GM12874 (cell line): Measurements from ENCODE around the gene C16orf87.

Experiments
- TF ChIP-seq, protein P1 (sequence below): IDR thresholded peaks from 2 replicates; pipeline ENCODE4 v1.5.1; 2011; ENCODE audit warnings: low read depth, mild to moderate bottlenecking, control low read depth, low read length, moderate library complexity; ENCODE audit not compliant: insufficient read depth

Gene C16orf87

DNA sequence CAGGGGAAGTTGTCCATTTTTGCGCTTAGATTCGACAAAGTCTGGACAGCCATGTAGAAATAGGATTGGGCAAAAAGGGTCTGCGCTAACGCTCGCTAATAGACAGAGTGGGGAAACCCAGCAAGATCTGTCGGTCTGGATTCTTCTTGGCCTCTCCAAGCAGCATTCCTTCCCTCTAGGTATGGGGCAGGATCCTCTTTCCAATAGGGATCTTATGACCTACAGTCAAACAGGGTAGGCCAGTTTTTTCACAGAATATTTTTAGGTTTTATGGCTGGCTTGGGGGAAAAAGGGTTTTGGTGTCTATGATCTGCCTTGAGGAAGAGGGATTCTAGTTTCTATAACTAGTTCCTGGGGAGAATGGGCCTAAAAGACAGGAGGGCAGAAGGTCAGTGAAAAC lies 27.2 kb upstream of the C16orf87 start:
- TF ChIP-seq, protein P1, sequence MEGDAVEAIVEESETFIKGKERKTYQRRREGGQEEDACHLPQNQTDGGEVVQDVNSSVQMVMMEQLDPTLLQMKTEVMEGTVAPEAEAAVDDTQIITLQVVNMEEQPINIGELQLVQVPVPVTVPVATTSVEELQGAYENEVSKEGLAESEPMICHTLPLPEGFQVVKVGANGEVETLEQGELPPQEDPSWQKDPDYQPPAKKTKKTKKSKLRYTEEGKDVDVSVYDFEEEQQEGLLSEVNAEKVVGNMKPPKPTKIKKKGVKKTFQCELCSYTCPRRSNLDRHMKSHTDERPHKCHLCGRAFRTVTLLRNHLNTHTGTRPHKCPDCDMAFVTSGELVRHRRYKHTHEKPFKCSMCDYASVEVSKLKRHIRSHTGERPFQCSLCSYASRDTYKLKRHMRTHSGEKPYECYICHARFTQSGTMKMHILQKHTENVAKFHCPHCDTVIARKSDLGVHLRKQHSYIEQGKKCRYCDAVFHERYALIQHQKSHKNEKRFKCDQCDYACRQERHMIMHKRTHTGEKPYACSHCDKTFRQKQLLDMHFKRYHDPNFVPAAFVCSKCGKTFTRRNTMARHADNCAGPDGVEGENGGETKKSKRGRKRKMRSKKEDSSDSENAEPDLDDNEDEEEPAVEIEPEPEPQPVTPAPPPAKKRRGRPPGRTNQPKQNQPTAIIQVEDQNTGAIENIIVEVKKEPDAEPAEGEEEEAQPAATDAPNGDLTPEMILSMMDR = no peak

DNA sequence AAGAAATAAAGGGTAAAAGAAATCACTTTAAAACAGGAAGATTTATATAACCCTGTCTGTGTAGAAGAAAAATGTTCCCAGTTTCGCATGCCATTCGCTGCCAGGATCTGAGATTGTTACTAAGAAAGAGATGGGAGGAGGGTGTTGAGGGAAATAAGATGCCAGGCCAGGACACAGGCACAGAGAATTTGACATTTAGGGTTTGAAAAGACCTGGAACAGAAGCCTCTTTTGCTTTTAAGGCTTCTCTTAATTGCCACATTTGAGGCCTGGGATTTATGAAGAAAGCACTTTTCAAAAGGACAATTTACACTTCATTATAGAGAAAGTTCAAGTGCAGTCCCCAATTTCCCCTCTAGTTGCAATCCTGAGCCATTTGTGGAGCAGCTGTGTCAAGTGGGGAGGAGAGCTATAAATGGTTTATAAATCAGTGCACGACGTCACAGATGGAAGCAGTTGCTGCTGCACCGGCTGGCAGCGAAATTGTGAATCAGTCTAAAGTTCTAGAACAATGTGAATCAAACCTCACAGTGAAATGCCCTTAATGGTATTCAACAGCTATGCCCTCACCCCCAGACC lies 26.5 kb upstream of the C16orf87 start:
- TF ChIP-seq, protein P1 = peak; percentile 39; the same call in 1 of the 2 replicates

DNA sequence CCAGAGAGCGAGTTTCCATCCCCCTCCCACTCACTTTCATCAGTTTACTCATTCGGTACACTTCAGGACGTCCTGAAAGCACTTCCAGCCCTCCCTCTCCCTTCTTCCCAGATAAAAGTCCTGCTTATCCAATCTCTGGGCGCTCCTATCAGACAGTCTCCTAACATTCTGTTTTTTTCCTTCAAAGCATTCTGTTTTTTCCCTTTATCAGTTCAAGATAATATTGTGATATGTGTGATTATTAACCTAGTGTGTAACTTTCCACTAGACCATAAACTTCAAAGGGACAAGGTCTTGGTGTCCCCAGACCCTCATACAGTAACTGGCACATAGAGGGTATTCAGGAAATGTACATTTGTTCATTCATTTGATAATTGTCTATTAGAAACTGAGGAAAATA lies 24.4 kb upstream of the C16orf87 start:
- TF ChIP-seq, protein P1 = no peak

DNA sequence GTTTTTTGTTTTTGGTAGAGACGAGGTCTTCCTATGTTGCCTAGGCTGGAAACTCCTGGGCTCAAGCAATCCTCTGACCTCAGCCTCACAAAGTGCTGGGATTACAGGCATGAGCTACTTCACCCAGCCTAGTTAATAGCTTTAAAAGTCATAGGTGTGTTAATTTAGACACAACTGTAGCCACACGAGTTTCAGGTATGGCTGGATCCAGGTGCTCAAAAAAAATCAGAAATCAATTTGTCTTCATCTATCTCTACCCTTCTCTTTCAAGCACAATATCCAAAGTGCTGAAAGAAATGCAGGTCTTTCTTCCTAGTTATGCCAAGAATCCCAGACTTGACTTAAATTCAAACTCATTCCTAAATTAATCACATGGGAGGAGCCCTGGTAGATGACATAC lies 23.9 kb upstream of the C16orf87 start:
- TF ChIP-seq, protein P1 = no peak

DNA sequence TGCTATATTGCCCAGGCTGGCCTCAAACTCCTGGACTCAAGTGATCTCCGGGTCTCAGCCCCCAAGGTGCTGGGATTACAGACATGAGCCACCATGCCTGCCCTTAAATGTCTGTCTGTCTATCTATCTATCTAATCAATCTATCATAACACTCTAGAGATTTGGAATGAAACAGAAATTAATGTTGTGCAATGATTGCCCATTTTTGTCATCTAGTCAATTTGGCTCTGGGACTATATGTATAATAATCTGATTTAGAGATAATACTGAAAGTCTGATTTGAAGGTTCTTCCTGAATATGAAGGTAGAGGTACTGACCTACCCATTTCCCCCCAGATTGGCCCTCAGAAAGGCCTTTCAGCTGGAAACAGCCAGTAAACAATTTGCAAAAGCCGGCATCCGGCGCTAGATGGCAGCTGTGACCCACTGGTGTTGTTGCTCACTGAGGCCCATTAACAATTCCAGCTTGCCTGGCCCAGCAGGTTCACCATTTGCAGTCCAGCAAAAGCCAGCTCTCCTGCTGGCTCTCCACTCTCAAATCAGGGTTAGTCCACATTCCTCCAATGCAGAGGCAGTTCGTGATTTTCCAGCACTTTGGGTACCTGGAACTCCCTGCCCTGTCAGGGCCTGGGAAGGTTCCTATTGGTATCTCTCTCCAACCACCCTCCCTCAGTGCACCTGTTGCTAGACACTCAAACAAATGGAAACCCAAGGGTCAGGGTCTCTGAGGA lies 22.9 kb upstream of the C16orf87 start:
- TF ChIP-seq, protein P1 = peak; percentile 85

DNA sequence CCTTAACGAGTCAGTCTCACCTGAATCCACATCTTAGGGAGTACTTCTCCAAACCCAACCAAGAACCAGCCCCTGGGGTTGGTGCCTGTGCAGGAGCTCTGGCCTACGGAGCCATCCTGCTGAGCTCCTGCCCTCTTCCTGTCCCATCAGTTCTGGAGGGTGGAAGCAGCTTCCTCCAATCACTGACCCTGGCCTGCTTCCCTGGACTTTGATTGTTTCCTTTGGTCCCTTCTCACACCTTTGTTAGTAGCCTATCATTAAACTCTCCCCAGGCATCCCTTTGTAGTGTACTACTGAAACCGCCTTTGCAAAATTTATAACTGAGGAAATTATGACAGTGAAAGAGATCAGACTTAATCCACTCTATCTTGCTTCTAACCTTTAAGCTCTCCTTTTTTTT lies 21.1 kb upstream of the C16orf87 start:
- TF ChIP-seq, protein P1 = no peak

DNA sequence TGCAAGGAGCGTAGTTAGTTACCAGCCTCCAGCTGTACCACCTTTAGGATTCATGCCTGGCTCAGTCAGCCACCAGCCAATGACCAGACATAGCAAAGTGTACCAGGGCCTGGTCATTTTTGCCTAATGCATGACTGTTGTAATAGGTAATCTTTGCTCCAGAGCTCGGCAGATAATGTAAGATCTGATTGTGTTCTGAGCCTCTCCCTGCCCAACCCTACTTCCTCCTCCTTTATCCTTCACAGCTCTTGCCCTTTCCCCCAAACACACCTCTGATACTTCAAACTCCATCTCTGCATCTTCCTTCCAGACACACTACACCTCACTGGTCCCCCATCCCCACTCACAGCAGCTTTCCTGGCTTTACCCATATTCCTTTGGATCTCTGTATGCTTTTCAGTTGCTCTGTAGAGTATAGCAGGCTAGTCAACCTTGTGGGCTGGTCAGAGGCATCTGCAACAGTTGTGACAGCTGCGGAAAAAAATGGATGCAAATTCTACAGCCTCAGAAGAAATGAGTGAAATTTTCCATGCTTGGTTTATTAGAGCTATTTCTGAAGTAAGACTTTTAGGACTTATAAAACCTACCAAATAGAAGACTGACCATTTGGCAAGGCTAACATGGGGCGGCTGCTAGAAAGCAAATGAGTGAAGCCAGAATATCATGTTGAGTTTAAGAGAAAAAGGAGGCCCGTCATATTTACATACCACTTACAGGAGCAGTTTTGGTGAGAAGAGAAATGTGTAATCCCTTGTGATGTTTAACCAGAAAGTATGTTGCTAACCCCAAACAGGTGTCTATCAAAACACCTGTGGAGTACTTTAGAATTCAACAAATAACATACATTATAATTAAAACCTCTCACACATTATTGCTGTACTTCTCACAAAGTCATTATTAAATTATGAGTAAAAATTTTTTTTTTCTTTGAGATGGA lies 19.9 kb upstream of the C16orf87 start:
- TF ChIP-seq, protein P1 = no peak
